Glutamatergic neuron (in vitro differentiated cells): ENCODE measurements around the gene SNX30. TPM values are rescaled to one million over a fixed set of nuclear protein-coding genes. Genes with fewer than 3 reads are reported as not detected.

Experiments used
- DNase-seq: peaks from one replicate; pipeline ENCODE4 v3.0.0; 2022
- H3K27ac Mint-ChIP-seq: one replicate; pipeline ENCODE4 v1.8.0; 2020; ENCODE audit warnings: mild to moderate bottlenecking, mixed read lengths, inconsistent platforms; ENCODE audit not compliant: unreplicated experiment
- H3K27me3 Mint-ChIP-seq: one replicate; pipeline ENCODE4 v1.8.0; 2020; ENCODE audit warnings: mild to moderate bottlenecking, moderate library complexity, mixed read lengths, inconsistent platforms; ENCODE audit not compliant: unreplicated experiment
- H3K36me3 Mint-ChIP-seq: one replicate; pipeline ENCODE4 v1.8.0; 2020; ENCODE audit warnings: mild to moderate bottlenecking, mixed read lengths, inconsistent platforms; ENCODE audit not compliant: unreplicated experiment
- H3K4me1 Mint-ChIP-seq: one replicate; pipeline ENCODE4 v1.8.0; 2020; ENCODE audit warnings: mild to moderate bottlenecking, low read depth, mixed read lengths, inconsistent platforms; ENCODE audit not compliant: unreplicated experiment
- H3K4me3 Mint-ChIP-seq: one replicate; pipeline ENCODE4 v1.8.0; 2020; ENCODE audit warnings: mild to moderate bottlenecking, mixed read lengths, inconsistent platforms; ENCODE audit not compliant: unreplicated experiment
- H3K9me3 Mint-ChIP-seq: one replicate; pipeline ENCODE4 v1.8.0; 2020; ENCODE audit warnings: mild to moderate bottlenecking, moderate library complexity, mixed read lengths, inconsistent platforms; ENCODE audit not compliant: unreplicated experiment
- CTCF ChIP-seq: fragments of 200-600 bp; sonication (generic); IDR thresholded peaks from one replicate; pipeline ENCODE4 v1.5.0; 2021; ENCODE audit not compliant: partially characterized antibody, unreplicated experiment
- total RNA-seq: library from RNA; stranded (reverse); fragmentation: NEBNext Ultra II Directional; extraction: Animal tissue kit (Norgen Biotek cat#: 25700); gene quantifications from one replicate; pipeline ENCODE4 v1.2.1, GENCODE V29; 2021; ENCODE audit not compliant: unreplicated experiment

The SNX30 gene
- total RNA-seq, 1 donor from 2014 or later: 41.7 TPM

- Mint-ChIP-seq H3K27me3 (peaks cover 5% of the 10 kb centered on the region), H3K9me3 (no peaks in the 10 kb centered on the region), H3K36me3 (peaks cover 5% of the 10 kb centered on the region), H3K27ac (no peak overlapping the region), H3K4me3 (no peak overlapping the region), H3K4me1 (peaks cover 33% of the 10 kb centered on the region)
- DNase-seq: no peak
- no peak for TF ChIP-seq CTCF
Measured at GRCh38 chr9:112872019-112872418, 121.5 kb downstream of the SNX30 start.

DNA sequence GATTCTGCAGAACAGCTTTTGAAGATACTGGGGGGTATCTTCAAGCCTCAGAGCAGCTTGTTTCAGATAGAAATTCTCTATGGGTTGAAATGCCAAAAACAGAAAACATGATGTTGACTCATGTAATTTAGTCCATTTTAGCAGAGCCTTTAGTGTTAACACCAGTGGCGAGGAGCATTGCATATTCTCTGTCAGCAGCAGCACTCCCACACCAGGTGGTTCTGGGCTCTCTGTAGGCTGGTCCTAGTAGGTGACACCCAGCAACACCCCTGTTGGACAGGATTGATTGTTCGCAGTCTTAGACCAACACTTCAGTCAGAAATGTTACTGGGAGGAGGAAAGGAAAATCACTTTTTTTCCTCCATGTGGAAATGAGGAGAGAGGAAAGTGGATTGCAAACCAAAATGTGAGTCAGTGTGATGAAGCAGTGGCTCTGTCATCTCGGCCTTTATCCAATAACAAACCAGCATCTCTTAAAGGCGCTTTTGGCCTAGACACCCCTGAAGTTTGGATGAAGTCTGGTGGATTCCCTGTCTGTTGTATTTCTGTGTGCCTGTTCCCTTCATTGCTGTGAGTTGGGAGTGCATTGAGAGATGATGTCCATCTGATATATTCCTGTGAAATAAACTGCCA, 123.3 kb downstream of the SNX30 start:
- peaks cover 2% of the 10 kb centered on the region for H3K9me3 Mint-ChIP-seq
- H3K27ac Mint-ChIP-seq: no peak overlapping the region
- DNase-seq: no peak
- peaks cover 28% of the 10 kb centered on the region for H3K4me1 Mint-ChIP-seq
- H3K4me3 Mint-ChIP-seq: no peak overlapping the region
- H3K36me3 Mint-ChIP-seq: peaks cover 13% of the 10 kb centered on the region
- peaks cover 6% of the 10 kb centered on the region for H3K27me3 Mint-ChIP-seq
- TF ChIP-seq CTCF: no peak

- peaks cover 6% of the 10 kb centered on the region for H3K27me3 Mint-ChIP-seq
- no peaks in the 10 kb centered on the region for H3K4me1 Mint-ChIP-seq
- peaks cover 2% of the 10 kb centered on the region for H3K9me3 Mint-ChIP-seq
- H3K4me3 Mint-ChIP-seq: no peak overlapping the region
- H3K27ac Mint-ChIP-seq: no peak overlapping the region
- peaks cover 21% of the 10 kb centered on the region for H3K36me3 Mint-ChIP-seq
- TF ChIP-seq CTCF: no peak
- DNase-seq: no peak
Measured at GRCh38 chr9:112878752-112879151, 128.2 kb downstream of the SNX30 start.

GRCh38 chr9:112880650-112881049, 130.1 kb downstream of the SNX30 start:
- peaks cover 21% of the 10 kb centered on the region for H3K36me3 Mint-ChIP-seq
- H3K4me3 Mint-ChIP-seq: no peak overlapping the region
- no peak overlapping the region for H3K27ac Mint-ChIP-seq
- no peaks in the 10 kb centered on the region for H3K4me1 Mint-ChIP-seq
- peaks cover 2% of the 10 kb centered on the region for H3K9me3 Mint-ChIP-seq
- DNase-seq: no peak
- peaks cover 6% of the 10 kb centered on the region for H3K27me3 Mint-ChIP-seq
- TF ChIP-seq CTCF: no peak

GRCh38 chr9:112881331-112881730, 130.8 kb downstream of the SNX30 start:
- H3K36me3 Mint-ChIP-seq: peaks cover 16% of the 10 kb centered on the region
- H3K4me1 Mint-ChIP-seq: no peaks in the 10 kb centered on the region
- peaks cover 2% of the 10 kb centered on the region for H3K9me3 Mint-ChIP-seq
- no peak for TF ChIP-seq CTCF
- H3K27me3 Mint-ChIP-seq: peaks cover 2% of the 10 kb centered on the region
- no peak overlapping the region for H3K27ac Mint-ChIP-seq
- no peak overlapping the region for H3K4me3 Mint-ChIP-seq
- no peak for DNase-seq
